Ishikawa (cell line): ENCODE measurements around the gene OR6P1.

ENCODE experiments used
- CEBPB ChIP-seq: IDR thresholded peaks from 2 replicates; pipeline ENCODE4 v1.6.1; 2012
- CREB1 ChIP-seq: IDR thresholded peaks from 2 replicates; pipeline ENCODE4 v1.6.1; 2012; ENCODE audit warnings: low read depth
- EGR1 ChIP-seq: IDR thresholded peaks from 2 replicates; pipeline ENCODE4 v1.6.1; 2012
- EP300 ChIP-seq: IDR thresholded peaks from 2 replicates; pipeline ENCODE4 v1.6.1; 2012; ENCODE audit warnings: borderline replicate concordance
- FOXM1 ChIP-seq: IDR thresholded peaks from 2 replicates; pipeline ENCODE4 v1.6.1; 2012; ENCODE audit warnings: low read depth, borderline replicate concordance
- MAX ChIP-seq: IDR thresholded peaks from 2 replicates; pipeline ENCODE4 v1.6.1; 2012
- NFIC ChIP-seq: IDR thresholded peaks from 2 replicates; pipeline ENCODE4 v1.6.1; 2012
- RAD21 ChIP-seq: IDR thresholded peaks from 2 replicates; pipeline ENCODE4 v1.6.1; 2012; ENCODE audit warnings: low read depth
- REST ChIP-seq: IDR thresholded peaks from 2 replicates; pipeline ENCODE4 v1.6.1; 2012; ENCODE audit warnings: low read depth, mild to moderate bottlenecking
- TAF1 ChIP-seq: IDR thresholded peaks from 2 replicates; pipeline ENCODE4 v1.6.1; 2012; ENCODE audit warnings: low read depth, mild to moderate bottlenecking
- TCF12 ChIP-seq: IDR thresholded peaks from 2 replicates; pipeline ENCODE4 v1.6.1; 2012; ENCODE audit warnings: low read depth
- TEAD4 ChIP-seq: IDR thresholded peaks from 2 replicates; pipeline ENCODE4 v1.6.1; 2012
- USF1 ChIP-seq: IDR thresholded peaks from 2 replicates; pipeline ENCODE4 v1.6.1; 2012
- YY1 ChIP-seq: IDR thresholded peaks from 2 replicates; pipeline ENCODE4 v1.6.1; 2012; ENCODE audit warnings: low read depth
- ZBTB7A ChIP-seq: IDR thresholded peaks from 2 replicates; pipeline ENCODE4 v1.6.1; 2012; ENCODE audit warnings: low read depth

OR6P1 gene

GRCh38 chr1:158570480-158570879, at the start of gene OR6P1:
Gene OR6P1, minus strand, starts transcription at chr1:158570580. Its CDS starts 6,976 bp downstream, at chr1:158563604.
- TF ChIP-seq NFIC (no peak), YY1 (no peak), EGR1 (no peak), TCF12 (no peak), TAF1 (no peak), CREB1 (no peak)

- no peak for TF ChIP-seq CEBPB
- TF ChIP-seq TEAD4: no peak
- no peak for TF ChIP-seq RAD21
- no peak for TF ChIP-seq FOXM1
- no peak for TF ChIP-seq USF1
- no peak for TF ChIP-seq EP300
- no peak for TF ChIP-seq ZBTB7A
- no peak for TF ChIP-seq REST
- TF ChIP-seq MAX: no peak
- no peak for TF ChIP-seq NFIC
- no peak for TF ChIP-seq TAF1
- TF ChIP-seq YY1: no peak
- TF ChIP-seq CREB1: no peak
- no peak for TF ChIP-seq EGR1
- no peak for TF ChIP-seq TCF12
These were observed 43.4 kb upstream of the OR6P1 start for GRCh38 chr1:158613764-158614163.

- TF ChIP-seq REST (no peak), TAF1 (no peak), RAD21 (no peak), EGR1 (no peak), TCF12 (no peak), TEAD4 (no peak), NFIC (no peak), CREB1 (no peak), USF1 (no peak), FOXM1 (no peak), MAX (no peak), ZBTB7A (no peak), YY1 (no peak), CEBPB (no peak)
These were observed 41.5 kb upstream of the OR6P1 start for GRCh38 chr1:158611916-158612315.

- TF ChIP-seq CEBPB (no peak), RAD21 (no peak), REST (no peak), YY1 (no peak), TCF12 (no peak), NFIC (no peak), EP300 (no peak), TAF1 (no peak), CREB1 (no peak), ZBTB7A (no peak), USF1 (no peak)
These were observed 36.9 kb upstream of the OR6P1 start for GRCh38 chr1:158607296-158607695.
